Muscle layer of colon (tissue), 2 donors: ENCODE measurements around the gene UNC13C.

Source experiments
- H3K27ac ChIP-seq: one replicate; pipeline ENCODE4 v1.7.0; 2013; ENCODE audit warnings: low read depth, mild to moderate bottlenecking, low read length, moderate library complexity
- H3K27me3 ChIP-seq, 2 donors: one replicate each; pipeline ENCODE4 v1.7.0; 2013; ENCODE audit warnings: low read length in 2 of 2, mild to moderate bottlenecking in 2 of 2; ENCODE audit not compliant: insufficient read depth in 2 of 2, control insufficient read depth in 1 of 2
- H3K36me3 ChIP-seq: one replicate; pipeline ENCODE4 v1.7.0; 2013; ENCODE audit warnings: mild to moderate bottlenecking, low read length; ENCODE audit not compliant: insufficient read depth
- H3K4me1 ChIP-seq: one replicate; pipeline ENCODE4 v1.7.0; 2013; ENCODE audit warnings: mild to moderate bottlenecking, low read length; ENCODE audit not compliant: insufficient read depth
- H3K4me3 ChIP-seq, 2 donors: one replicate each; pipeline ENCODE4 v1.7.0; 2013; ENCODE audit warnings: low read length in 2 of 2, low read depth in 1 of 2, mild to moderate bottlenecking in 1 of 2, moderate library complexity in 1 of 2
- H3K9ac ChIP-seq: one replicate; pipeline ENCODE4 v1.7.0; 2013; ENCODE audit warnings: low read length
- H3K9me3 ChIP-seq: one replicate; pipeline ENCODE4 v1.7.0; 2013; ENCODE audit warnings: mild to moderate bottlenecking, low read length
- donor health status: abdominal sarcoma.
- donor health status: Adenocarcinoma of cecum.

UNC13C gene

DNA sequence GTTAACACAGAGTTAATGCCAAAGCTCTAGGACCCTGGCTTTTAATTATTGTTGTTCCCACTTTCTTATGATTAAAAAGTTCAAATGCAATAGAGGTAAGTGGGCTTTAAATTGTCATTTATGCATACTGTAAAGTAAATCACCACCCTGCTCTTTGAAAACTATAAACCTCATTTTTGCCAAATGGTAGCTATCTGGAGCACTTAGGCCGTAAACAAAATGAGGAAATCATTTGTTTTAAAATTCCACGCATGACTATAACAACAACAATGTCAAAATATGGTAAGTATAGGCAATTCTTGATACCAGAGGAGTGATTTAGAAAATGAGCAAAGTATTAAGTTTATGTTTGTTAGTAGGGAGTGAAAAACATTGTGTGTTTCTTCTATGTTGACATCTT, 1.8 kb downstream of the UNC13C start:
- H3K4me1 ChIP-seq: no peaks in the 10 kb centered on the region
- no peak overlapping the region for H3K27ac ChIP-seq
- no peaks in the 10 kb centered on the region for H3K9me3 ChIP-seq
- no peaks in the 10 kb centered on the region for H3K36me3 ChIP-seq
- H3K4me3 ChIP-seq: no peak overlapping the region
- H3K9ac ChIP-seq: no peak overlapping the region
- no peaks in the 10 kb centered on the region for H3K27me3 ChIP-seq

DNA sequence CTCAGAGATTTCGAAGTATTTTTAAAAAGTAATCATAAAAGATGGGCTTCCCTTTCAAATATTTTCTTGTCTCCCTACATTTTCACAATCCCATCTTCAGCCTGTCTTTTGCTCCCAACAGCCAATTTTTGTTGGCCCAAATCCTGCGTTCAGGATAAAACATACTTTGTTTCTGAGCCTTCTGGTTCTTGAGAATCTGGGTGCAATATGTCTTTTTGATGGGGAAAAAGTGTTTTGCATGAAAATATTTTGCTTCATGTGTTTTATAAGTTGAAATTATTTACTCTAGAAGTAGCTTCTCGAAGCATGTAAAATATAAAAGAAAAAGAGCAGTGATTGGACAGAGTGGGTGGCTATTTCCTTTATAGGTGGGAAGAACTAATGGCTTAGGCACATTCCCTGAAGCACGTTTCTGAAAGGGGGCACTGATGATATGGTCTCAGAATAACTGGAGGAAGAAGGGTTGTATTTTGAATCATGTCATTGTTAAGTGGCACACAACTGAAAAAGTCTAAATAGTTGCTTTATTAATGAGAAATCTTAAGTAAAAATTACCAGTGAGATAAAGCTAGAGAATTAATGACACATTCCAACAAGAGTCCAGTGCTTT, 3.9 kb downstream of the UNC13C start:
- no peaks in the 10 kb centered on the region for H3K27me3 ChIP-seq
- no peaks in the 10 kb centered on the region for H3K9me3 ChIP-seq
- no peak overlapping the region for H3K9ac ChIP-seq
- H3K27ac ChIP-seq: no peak overlapping the region
- no peaks in the 10 kb centered on the region for H3K36me3 ChIP-seq
- no peak overlapping the region for H3K4me3 ChIP-seq
- no peaks in the 10 kb centered on the region for H3K4me1 ChIP-seq

DNA sequence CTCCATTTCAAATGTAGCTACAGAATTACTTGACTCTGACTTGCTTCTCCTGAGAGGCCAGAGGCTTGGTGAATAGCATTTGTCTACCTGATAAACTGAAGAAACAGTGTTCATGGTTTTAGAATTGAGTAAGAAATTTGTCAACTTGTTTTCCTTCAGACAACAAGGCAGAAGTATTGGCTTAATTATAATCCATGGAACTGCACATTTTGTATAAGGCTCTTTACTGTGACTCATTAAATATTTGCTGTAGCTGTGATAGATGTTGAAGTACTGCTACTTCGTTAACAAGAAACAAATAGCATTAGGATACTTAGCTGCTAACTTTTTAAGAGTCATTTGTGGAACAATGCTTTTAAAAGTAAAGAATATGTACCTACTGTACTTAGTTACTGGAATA, 4.6 kb downstream of the UNC13C start:
- Histone ChIP-seq H3K9ac (no peak overlapping the region), H3K27ac (no peak overlapping the region), H3K9me3 (no peaks in the 10 kb centered on the region), H3K36me3 (no peaks in the 10 kb centered on the region), H3K4me1 (no peaks in the 10 kb centered on the region), H3K27me3 (no peaks in the 10 kb centered on the region), H3K4me3 (no peak overlapping the region)

DNA sequence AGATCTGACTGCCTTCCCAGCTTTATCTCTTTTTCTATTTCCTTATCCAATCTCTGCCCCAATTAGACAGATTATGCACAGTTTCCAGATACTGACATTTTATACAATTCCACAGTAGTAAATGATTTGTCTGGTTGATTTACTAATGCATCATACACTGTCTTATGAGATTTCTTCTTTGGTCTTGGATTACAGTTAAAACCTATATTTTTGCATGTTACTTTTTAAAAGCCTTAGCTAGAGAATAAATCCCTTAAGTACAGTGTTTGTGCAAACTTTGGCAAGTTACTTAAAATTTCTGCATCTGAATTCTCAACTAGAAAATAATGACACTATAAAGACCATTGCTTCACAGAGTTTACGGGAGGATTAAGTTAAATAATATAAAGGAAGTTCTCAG, 6.0 kb downstream of the UNC13C start:
- Histone ChIP-seq H3K4me3 (no peak overlapping the region), H3K36me3 (no peaks in the 10 kb centered on the region), H3K9ac (no peak overlapping the region), H3K4me1 (no peaks in the 10 kb centered on the region), H3K27me3 (no peaks in the 10 kb centered on the region), H3K27ac (no peak overlapping the region), H3K9me3 (no peaks in the 10 kb centered on the region)

DNA sequence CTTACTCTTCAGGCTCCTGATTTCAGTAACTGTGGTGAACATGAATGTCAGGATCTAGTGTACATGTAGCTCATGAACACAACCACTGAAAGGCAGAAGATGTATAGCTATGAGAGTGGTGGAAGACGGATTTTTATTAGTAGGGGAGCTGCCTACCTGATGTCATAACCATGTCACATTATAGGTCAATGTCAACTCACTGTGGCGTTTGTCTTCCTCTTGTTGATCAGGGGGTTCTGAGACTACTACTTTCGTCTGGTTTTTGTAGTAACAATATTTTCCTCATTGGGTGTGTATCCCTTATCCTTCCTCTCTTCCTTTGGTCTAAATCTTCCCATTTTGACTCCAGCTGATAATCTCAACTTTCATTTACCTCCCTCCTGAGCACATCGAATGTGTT, 7.3 kb downstream of the UNC13C start:
- Histone ChIP-seq H3K9me3 (no peaks in the 10 kb centered on the region), H3K27ac (no peak overlapping the region), H3K4me1 (no peaks in the 10 kb centered on the region), H3K27me3 (no peaks in the 10 kb centered on the region), H3K9ac (no peak overlapping the region), H3K4me3 (no peak overlapping the region), H3K36me3 (no peaks in the 10 kb centered on the region)

DNA sequence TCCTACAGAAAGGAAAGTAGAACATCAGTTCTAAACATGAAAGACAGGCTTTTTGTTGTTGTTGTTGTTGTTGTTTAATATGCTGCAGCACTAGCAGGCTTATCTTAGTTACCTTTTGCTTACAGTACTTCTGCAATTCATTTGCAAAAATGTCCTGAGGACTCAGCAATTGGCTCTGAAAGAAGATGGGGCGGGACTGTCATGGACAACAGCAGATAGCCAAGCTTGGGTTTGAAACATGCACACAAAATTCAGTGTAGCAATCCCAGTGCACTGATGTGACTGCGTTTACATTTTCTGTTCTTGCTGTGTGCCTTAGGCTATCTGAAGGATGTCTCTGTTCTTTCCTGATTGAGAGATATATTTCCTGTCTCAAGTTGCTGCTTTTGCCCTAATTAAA, 9.2 kb downstream of the UNC13C start:
- Histone ChIP-seq H3K36me3 (no peaks in the 10 kb centered on the region), H3K27me3 (no peaks in the 10 kb centered on the region), H3K9ac (no peak overlapping the region), H3K4me3 (no peak overlapping the region), H3K9me3 (no peaks in the 10 kb centered on the region), H3K27ac (no peak overlapping the region), H3K4me1 (no peaks in the 10 kb centered on the region)

DNA sequence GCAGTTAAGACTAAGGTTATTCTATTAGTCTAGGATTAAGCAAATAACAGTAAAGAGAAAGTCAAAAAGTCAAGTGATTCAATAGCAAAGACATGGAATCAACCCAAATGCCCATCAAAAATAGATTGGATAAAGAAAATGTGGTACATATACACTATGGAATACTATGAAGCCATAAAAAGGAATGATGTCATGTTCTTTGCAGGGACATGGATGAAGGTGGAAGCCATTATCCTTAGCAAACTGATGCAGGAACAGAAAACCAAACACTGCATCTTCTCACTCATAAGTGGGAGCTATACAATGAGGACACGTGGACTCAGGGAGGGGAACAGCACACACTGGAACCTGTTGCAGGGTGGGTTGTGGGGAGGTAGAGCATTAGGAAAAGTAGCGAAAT, 29.0 kb downstream of the UNC13C start:
- H3K27me3 ChIP-seq: no peaks in the 10 kb centered on the region
- no peak overlapping the region for H3K9ac ChIP-seq
- H3K27ac ChIP-seq: no peak overlapping the region
- no peaks in the 10 kb centered on the region for H3K4me1 ChIP-seq
- no peaks in the 10 kb centered on the region for H3K9me3 ChIP-seq
- H3K36me3 ChIP-seq: no peaks in the 10 kb centered on the region
- no peak overlapping the region for H3K4me3 ChIP-seq

DNA sequence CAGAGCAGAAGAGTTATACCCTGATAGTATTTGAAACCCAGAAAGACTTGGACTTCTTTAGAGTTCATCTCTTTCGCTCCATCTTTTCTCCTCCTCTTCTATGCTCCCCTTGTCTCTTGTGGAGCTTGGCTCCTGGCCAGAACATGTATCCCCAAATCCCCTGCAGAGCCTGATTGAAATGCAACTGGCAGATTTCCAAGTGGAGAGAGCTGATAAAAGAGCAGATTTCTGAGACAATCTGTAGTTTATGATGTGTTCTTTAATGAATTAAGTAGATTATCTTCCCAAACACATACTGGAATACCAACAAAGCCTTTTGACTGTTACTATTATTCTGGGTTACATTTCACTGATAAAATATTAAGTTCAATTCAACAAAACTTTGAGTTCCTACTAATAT, 33.4 kb downstream of the UNC13C start:
- H3K27ac ChIP-seq: no peak overlapping the region
- H3K27me3 ChIP-seq: no peaks in the 10 kb centered on the region
- H3K4me3 ChIP-seq: no peak overlapping the region
- H3K4me1 ChIP-seq: no peaks in the 10 kb centered on the region
- no peaks in the 10 kb centered on the region for H3K9me3 ChIP-seq
- H3K36me3 ChIP-seq: no peaks in the 10 kb centered on the region
- no peak overlapping the region for H3K9ac ChIP-seq

DNA sequence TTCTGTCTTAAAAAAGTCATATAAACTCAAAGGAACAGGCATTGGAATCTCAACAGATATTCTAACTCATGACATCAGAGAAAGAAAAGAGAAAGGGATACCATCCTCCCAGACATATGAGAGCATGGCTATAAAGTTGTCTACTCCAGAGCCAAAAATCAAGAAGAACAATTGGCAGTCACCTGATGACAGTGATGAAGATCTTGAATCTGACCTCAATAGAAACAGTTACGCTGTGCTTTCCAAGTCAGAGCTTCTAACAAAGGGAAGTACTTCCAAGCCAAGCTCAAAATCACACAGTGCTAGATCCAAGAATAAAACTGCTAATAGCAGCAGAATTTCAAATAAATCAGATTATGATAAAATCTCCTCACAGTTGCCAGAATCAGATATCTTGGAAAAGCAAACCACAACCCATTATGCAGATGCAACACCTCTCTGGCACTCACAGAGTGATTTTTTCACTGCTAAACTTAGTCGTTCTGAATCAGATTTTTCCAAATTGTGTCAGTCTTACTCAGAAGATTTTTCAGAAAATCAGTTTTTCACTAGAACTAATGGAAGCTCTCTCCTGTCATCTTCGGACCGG, 35.9 kb downstream of the UNC13C start:
- no peaks in the 10 kb centered on the region for H3K9me3 ChIP-seq
- no peak overlapping the region for H3K9ac ChIP-seq
- H3K27ac ChIP-seq: no peak overlapping the region
- no peaks in the 10 kb centered on the region for H3K36me3 ChIP-seq
- no peak overlapping the region for H3K4me3 ChIP-seq
- H3K4me1 ChIP-seq: peaks cover 8% of the 10 kb centered on the region
- no peaks in the 10 kb centered on the region for H3K27me3 ChIP-seq

DNA sequence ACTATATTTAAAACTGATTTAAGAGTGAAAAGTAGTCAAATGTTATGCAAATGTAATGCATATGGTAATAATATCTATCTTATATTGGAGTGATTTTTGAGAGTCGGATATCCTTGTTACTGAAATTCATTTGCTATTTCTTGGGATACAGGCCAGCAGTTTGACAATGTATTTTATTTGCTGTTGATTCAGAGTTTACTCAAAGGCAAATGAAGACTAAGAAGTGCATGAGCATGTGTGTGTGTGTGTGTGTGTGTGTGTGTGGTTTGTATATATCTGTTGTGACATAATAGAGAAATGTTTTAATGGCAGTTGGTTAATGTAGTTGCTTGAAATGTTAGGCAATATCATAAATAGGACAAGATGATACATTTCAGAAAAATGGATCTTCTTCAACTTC, 39.0 kb downstream of the UNC13C start:
- no peaks in the 10 kb centered on the region for H3K36me3 ChIP-seq
- no peaks in the 10 kb centered on the region for H3K27me3 ChIP-seq
- peaks cover 8% of the 10 kb centered on the region for H3K4me1 ChIP-seq
- H3K4me3 ChIP-seq: no peak overlapping the region
- no peak overlapping the region for H3K27ac ChIP-seq
- no peak overlapping the region for H3K9ac ChIP-seq
- no peaks in the 10 kb centered on the region for H3K9me3 ChIP-seq

DNA sequence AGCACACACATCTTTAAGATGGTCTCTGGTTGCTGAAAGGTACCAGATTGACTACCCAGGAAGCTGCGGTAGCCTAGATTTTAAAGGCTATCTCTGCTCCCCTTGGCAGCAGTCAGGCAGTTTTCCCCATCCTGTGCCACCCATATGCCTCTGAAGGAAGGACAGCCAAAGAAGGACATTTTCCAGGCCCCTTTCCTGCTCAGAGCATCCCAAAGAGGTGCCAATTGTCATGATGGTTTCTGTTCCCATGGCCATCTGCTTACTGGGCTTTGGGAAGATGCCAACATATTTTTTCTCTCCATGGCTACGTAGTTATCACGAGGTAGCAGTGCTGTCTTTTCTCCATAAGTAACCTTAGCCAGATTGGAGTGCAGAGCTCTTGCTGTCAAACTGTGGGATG, 39.7 kb downstream of the UNC13C start:
- peaks cover 8% of the 10 kb centered on the region for H3K4me1 ChIP-seq
- no peak overlapping the region for H3K9ac ChIP-seq
- no peaks in the 10 kb centered on the region for H3K36me3 ChIP-seq
- H3K4me3 ChIP-seq: no peak overlapping the region
- H3K27me3 ChIP-seq: no peaks in the 10 kb centered on the region
- H3K27ac ChIP-seq: no peak overlapping the region
- no peaks in the 10 kb centered on the region for H3K9me3 ChIP-seq

DNA sequence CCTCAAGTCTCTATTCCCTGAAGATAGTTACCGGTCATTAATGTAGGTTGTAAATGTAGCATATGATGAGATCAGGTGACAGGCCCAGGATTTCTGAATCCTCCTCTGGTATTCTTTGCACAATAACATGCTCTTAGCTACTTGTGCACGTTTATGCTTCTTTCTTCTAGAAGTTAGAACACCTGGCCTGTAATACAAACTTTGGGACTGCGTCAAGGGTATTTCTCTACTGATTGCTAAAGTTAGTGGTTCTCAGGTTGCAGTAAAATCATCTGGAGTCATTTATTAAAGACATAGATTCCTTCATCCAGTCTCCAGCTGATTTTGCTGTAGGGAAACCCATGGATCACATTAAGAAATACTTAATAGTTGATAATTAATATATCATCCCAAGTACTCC, 48.0 kb downstream of the UNC13C start:
- no peak overlapping the region for H3K27ac ChIP-seq
- no peaks in the 10 kb centered on the region for H3K36me3 ChIP-seq
- H3K9ac ChIP-seq: no peak overlapping the region

More for the DNA sequence above, 48.0 kb downstream of the UNC13C start:
- H3K4me3 ChIP-seq: no peak overlapping the region
- H3K27me3 ChIP-seq: no peaks in the 10 kb centered on the region
- no peaks in the 10 kb centered on the region for H3K4me1 ChIP-seq
- H3K9me3 ChIP-seq: no peaks in the 10 kb centered on the region
